HG02610 (cell line): Measurements from ENCODE around the gene DNAH9.
"Not testable (repeated sequence)": the region's sequence is repeated elsewhere in the genome, so short reads cannot be mapped to it uniquely, and the experiment has no call there.

Source experiments
- ATAC-seq: cut with Tn5 transposase; IDR thresholded peaks from one replicate; pipeline ENCODE4 v1.9.1; 2021; ENCODE audit warnings: mild to moderate bottlenecking, moderate library complexity; ENCODE audit not compliant: unreplicated experiment

DNAH9 gene

DNA sequence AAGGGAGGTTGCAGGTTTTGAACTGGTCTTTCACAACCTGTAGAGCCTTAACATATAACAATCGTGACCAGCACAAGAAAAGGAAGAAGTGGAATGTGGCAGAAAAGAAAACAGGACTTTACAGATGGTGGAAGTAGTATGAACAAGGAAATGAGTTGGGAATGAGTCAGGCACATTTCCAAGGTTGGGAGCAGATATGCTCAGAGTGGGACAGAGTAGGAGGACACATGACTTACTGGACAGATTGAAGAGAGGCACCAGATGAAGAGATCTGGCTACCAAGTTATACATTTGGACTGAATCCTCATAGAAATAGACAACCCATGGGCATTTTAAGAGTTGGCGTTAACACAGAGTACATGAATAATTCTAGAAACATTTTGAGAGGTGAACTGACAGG, 303.7 kb downstream of the DNAH9 start:
- no peak for ATAC-seq

DNA sequence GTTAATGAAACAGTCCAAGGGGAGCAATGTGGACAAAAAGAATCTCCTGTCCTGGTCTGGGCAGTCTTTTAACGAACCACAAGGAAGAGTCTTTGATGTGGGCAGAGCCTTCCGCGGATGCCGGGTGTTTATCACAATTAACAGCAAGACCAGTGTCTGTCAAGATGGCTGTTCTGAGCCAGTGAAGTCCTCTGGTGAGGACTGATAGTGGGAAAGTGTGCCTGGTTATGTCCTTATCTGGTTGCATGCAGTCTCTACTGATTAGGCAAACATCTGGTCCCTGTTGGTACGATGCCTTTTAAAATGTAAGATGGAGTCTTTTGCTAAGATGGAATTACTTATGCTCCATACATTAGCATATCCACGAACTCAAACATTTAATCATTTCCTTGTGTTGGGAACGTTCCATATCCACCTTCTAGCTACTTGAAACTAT, 310.5 kb downstream of the DNAH9 start:
- no peak for ATAC-seq

DNA sequence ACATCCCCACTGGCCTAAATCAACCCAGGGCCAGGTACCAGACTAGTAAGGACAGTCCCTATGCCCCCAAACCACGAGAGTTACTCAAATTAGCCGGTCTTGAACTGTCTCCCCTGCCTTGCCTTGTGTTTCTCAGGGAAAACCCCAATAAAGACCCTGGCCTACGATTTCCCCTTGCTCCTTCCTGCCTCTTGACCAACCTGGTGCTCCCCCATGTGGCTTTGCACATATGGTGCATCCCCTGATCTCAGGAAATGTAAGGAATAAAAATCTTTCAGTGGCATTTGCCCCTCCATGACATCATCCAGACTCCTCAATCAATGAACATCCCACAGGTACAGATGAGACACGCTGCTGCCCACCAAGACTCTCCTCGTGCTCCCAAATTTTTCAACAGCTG, 311.1 kb downstream of the DNAH9 start:
- ATAC-seq = no peak

DNA sequence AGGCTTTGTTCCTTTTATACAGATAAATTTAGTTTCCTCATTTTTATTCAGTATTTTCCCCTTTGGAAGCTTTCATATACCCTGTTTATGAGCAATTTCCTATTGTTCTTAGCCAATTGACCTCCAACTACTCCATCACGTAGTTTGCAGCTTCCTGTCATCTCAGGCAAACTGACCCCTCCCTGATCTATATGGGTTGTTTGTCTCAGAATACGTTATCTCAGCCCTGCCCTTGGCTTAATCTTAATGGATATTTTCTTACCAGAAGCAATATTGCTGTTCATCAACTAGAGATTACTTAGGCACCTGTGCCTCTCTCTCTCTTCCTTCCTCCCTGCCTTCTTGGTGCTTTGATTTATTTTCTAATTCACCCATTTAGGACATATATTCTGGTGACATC, 317.8 kb downstream of the DNAH9 start:
- no peak for ATAC-seq

DNA sequence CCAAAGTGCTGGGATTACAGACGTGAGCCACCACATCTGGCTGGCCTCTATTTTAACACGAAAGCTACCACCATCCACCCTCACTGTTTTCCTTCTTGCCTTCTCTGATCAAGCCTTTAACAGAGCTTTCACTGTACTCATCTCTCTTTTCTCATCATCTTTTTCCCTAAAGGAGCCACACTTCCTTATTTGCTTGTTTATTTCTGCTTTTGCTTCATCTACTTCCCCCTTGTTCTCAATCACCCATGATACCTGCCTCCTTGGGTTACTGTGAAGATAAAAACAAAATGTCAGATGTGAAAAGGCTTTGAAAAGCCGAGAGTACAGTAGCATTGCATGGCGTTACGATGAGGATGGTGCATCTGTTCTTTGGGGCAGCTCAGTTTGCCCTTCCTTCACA, 319.1 kb downstream of the DNAH9 start:
- ATAC-seq = no peak

DNA sequence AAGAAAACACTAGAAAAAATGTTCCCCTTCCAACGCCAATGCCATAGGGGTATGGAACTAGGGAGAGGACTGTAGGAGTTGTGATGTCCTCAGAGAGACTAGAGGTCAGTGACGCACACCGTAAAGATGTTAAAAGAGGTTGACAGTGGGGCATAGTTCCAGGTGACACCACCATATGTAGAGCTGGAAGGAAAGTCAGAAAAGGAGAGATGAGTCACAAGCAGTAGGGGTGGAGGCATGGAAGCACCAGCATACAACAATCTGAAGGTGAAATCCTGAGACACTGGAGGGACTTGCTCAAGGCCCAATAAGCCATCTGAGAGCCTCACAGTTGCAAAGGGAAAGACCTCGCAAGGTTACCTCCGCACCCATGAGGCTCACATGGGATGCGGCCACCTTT, 323.0 kb downstream of the DNAH9 start:
- ATAC-seq = no peak

DNA sequence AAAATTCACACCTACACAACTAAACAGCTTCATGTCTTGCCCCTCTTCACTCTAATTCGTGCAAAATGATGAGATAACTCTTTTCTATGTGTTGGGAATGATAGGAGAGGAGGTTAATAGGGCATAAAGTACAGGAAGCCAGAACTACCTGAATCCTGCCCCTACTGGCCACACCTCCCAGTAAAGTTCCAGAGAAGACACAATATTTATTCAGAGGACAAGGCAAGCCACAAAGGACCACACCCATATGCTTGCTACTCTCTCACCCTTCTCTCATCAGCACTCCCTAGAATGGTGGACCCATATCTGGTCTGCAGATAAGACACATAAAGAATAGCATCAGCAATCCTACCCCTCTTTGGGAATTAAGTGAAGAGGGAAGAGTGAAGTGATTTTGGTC, 324.4 kb downstream of the DNAH9 start:
- ATAC-seq = no peak

DNA sequence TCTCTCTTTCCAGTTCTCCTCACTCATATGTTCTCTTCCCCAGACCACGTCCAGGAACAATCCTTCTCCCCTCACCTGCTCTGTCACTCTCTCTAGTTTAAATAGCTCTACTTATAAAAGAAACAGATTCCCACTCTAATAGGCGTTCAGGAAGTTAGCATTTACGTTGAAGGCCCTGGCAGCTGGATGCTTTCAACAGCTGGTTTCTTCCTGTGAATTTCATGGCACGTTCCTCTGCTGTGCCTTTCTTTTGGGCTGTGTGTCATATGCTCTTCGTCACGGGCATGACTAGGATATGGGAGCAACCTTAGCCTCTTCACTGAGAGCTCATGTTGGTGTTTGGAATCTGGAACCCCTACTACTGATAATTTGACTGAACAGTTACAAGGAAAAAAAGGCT, 325.8 kb downstream of the DNAH9 start:
- ATAC-seq = no peak

DNA sequence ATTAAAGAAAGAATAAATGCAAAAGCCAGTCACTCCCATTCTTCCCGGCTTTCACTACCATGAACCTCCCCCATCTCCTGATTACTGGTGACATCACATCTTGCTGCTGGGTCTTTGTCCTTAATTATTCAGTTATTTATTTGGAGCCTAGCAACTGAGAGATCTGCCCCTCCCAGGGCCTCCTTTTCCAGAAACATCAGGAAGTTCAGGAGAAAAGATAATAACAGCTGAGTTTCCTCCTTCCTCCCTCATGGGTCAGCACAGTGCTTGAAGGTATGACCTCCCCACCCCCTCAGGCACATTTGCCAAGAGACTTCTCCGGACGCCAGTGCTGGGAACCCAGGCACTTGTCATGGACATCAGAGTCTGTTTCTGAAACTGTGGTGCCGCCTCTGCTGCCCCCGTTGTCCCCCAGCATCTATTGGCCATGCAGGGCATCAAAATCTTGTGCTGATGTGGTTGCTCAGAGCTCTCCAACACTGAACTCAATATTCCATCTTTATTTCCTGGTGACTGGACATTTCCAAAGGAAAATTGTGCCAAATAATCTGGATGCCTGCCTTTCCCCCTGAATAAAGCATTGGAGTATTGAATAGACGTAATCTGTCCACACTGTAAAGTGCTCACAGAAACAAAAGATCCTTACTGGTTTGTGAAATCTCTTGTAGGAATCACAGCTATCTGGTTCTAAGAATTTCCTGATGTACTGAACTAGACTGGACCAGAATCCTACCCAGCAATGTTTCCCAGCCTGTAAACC, 327.2 kb downstream of the DNAH9 start:
- no peak for ATAC-seq

DNA sequence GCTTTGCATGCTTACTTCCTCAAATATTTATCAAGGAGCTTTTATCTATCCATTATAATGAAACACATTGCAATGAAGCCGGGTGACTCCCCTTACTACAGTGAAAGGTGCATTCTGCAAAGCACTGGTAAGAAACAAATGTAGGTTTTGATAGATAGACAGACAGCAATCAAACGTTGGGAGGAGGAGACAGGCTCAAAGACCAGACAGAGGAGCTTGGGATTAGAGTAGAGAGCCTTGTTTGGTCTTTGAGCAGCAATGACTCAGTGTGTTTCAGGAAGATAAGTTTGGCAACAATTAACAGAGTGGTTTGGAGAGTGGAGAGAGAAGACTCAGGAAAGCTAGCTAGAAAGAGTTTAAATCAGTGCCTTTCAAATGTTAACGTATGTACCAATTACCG, 330.2 kb downstream of the DNAH9 start:
- ATAC-seq = no peak

DNA sequence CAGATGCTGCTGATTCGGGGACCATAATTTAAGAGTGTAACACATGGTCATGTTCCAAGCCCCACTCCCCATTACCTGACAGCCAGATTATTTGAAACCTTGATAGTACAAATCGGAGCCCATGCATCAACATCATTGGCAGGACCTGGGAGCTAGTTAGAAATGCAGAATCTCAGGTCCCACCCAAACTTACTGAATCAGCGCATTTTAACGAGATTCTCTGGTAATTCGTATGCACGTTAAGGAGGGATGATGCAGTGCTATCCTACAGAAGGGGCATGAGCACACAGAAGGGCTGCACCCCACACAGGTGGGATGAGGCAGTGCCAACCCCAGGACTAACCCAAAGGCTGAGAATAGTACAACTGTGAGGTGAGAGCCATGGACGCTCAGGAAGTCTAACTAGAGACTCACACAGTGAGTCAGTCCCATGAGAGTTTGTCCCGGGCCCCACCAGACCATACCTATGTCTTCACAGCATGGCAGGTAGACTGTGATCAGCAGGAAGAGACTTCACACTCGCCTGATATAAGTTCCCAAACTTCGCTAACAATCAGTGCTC, 334.1 kb downstream of the DNAH9 start:
- ATAC-seq = no peak

DNA sequence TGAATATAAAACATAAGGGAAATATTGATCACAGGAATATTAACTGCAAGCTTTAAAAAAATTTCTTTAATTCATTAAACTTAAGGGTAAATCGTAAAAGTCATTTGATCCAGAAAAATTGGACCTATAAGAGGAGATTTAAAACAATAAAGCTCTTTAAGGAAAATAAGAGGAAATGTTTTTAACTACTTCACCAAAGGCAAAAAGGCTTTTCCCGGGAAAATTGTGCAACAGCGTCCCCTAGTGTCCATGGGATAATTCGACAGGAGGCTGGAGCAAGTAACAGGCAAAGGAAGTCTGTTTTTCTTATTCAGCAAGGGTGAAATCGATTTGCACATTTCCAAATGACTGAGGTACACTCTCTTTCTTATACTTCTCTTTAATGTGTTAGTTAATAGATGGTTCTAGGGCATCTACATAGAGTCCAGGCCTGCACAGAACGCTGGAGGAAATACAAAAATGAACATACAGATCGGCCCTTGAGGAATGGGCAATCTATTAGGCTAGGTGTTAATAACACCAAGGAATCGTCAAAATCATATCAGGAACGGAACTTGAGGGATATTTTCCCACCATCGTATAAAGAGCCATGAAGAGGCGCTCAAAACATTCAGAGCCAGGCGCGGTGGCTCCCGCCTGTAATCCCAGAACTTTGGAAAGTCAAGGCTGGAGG, 337.6 kb downstream of the DNAH9 start:
- ATAC-seq = no peak

DNA sequence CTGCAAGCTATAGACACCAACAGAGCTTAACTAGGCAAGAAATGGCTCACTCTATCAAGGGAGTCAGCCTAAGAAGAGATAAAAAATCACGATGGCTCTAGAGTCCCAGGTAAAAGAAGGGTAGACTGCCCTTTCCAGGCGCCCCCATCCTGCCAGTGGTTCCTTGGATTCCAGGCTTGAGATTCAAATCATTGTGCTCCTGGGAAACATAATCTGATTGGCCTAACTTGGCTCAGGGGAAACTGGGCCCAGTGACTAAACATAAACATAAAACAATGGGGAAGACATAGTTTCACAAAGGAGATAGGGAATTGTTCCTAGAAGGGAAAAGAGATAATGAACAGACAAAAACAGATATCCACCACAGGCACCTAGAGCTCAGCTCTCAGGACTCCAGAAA, 342.6 kb downstream of the DNAH9 start:
- ATAC-seq = no peak

DNA sequence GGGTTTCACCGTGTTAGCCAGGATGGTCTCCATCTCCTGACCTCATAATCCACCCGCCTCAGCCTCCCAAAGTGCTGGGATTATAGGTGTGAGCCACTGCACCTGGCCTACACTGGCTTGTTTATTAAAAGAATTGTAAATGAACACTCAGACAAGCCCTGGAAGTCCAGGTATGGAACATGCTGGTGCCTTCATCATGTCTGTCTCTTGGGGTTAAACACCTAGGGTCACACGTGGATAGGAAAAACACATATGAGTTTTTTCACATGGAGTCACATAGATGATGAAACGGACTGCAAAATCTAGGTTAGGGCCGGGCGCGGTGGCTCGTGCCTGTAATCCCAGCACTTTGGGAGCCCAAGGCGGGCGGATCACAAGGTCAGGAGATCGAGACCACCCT, 344.8 kb downstream of the DNAH9 start:
- ATAC-seq = not testable (repeated sequence)

DNA sequence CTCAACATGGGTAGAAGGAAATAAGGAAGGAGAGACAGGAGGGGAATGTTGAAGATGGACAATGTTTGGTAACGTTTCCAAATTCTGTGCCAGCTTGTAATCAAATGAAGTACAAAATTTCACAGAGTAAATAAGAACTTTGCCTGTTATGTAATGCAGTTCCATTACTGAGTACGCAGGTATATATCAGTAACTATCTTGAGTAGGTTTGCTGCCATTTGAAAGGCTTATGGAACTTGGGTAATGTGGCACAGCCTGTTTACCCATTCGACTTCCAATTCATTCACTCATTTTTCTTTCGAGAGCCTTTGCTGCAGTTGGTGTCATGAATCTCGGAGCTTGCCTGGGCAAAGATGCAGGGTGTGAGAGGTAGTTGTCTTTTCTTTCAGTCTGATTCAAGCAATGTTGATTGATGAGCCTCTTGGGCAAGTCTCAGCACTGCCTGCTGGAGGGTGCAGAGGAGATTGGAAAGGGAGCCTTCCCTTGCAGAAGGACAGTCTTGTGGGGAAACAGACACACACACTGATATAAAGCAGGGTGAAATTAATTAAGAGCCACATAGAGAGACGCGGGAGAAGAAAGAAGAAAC, 345.6 kb downstream of the DNAH9 start:
- no peak for ATAC-seq

DNA sequence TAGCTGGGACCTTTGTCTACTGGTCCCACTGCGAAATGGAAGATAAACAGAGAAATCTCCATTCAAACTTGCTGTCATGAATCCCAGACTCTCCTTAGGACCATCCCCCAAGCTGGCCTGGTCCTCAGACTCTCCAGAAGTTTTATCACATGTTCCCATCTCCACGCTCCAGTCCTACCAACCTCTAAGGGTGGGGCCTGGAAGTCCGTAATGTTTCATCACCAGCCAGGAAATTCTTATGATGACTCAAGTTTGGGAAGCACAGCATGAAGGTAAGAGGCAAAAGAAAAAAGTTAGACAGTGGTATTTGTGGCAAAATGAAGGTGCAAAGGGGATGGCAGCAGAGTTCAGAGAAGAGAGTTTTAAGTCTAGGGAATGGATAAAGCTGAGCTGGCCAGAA, 346.3 kb downstream of the DNAH9 start:
- no peak for ATAC-seq

DNA sequence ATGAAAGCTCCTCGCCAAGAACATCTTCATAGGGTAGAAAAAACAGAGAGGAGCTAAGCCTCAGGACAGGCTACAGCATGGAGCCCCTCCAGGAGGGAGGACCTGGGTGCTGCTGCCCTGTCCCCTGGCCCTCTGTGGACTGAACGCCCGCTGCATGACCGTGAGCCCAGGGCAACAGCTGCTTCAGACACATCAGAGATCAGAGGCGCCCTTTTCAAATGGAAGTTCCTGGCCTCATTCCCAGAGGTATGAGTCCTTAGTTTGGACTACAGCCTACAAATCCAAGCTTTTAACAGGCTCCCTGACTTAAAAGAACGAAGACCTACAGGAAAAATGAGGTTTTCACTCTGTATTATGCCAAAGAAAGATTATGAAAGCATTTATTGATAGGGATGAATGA, 350.5 kb downstream of the DNAH9 start:
- no peak for ATAC-seq

DNA sequence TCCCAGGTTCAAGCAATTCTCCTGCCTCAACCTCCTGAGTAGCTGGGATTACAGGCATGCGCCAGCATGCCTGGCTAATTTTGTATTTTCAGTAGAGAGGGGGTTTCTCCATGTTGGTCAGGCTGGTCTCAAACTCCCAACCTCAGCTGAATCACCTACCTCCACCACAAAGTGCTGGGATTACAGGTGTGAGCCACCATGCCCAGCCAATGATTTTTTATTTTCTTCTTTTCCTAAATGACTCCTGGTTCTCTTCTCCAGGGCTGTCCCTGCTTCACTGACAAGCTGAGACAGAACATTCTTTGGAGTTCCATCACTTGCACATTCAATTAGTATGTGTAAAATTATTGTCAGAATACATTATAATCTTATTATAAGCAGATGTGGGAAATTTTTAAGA, 351.3 kb downstream of the DNAH9 start:
- not testable (repeated sequence) for ATAC-seq

DNA sequence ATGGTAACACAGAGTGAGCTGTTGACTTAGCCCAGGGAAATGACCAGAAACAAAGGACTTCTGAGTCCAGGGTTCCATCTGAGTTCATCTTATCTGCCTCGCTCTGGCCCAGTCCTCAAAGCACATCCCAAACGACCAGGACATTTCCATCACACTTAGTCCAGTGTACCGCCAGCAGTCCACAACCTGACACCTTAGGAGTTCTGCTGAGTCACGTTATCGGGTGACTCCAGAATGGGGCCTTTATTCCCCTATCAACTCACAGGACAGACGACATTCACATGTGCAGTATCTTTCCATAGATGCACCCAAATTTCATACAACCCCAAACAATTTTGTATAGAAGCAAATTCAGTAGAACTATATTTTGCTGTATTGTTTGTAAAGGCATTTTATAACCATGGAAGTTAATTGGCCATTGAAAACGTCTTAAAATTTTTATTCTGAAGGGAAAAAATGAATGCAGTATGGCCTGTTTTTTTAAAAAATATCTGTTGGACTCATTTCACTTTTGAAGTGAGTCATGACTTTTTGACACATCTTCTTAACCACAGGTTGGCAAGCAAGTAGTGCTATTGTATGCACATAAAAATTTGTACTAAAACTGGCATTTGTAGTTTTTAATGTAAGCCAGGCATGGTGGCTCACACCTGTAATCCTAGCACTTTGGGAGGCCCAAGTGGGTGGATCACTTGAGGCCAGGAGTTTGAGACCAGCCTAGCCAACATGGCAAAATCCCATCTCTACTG, 352.7 kb downstream of the DNAH9 start:
- no peak for ATAC-seq

DNA sequence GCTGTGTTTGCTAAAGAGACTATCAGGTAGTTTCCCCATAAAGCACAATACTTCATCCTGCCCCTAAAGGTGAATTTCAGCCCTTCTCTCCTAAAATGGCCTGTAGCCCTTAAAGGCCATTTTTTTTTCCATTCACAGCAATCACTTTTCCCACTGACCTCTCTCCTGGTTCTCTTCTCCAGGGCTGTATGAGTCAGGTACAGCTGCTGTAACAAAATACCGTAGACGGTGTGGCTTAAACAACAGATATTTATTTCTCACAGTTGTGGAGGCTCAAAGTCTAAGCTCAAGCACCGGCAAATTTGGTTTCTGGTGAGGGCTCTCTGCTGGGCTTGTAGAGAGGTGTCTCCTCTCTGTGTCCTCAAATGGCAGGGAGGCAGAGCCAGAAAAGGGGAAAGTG, 354.3 kb downstream of the DNAH9 start:
- ATAC-seq = no peak

DNA sequence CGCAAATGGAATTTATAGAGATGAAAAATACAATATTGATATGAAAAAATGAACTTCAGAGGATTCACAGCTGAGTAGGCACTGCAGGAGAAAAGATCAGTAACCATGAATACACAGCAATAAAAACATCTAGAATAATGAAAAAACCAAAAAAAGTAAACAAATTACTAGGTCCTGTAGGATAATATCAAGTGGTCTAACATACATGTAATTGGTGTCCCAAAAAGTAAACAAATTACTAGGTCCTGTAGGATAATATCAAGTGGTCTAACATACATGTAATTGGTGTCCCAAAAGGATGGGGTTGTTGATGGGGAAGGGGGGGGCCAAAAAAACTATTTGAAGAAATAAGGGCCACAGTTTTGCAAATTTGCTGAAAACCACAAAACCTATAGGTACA, 355.7 kb downstream of the DNAH9 start:
- no peak for ATAC-seq
